A549 (cell line): Measurements from ENCODE around the gene ZNF195. TPM values are rescaled to one million over a fixed set of nuclear protein-coding genes. Genes with fewer than 3 reads are reported as not detected.
"Not testable (repeated sequence)": the region's sequence is repeated elsewhere in the genome, so short reads cannot be mapped to it uniquely, and the experiment has no call there.

Source experiments
- ATAC-seq, 2 experiments: fragments of 200-7000 bp in 1 of 2; fragments of >200 bp in 1 of 2; cut with Nextera tagmentation in 1 of 2; cut with Tn5 transposase in 1 of 2; 3 replicates each; pipeline versions ENCODE4 v1.8.0 to v1.9.1; 2018 to 2020; ENCODE audit warnings: mild to moderate bottlenecking in 1 of 2, moderate library complexity in 1 of 2
- CTCF ChIA-PET: fragments of 300-600 bp; sonication (Branson Sonifier 250); formaldehyde crosslinking; extraction: SDS; loops from one replicate; lab custom pipeline; 2021; ENCODE audit warnings: antibody characterized with exemption, inconsistent platforms; lab: Yijun Ruan, JAX
- POLR2A ChIA-PET: fragments of 350-600 bp; formaldehyde crosslinking; extraction: SDS; loops from one replicate; lab custom pipeline; 2021; ENCODE audit warnings: antibody characterized with exemption, inconsistent platforms; lab: Yijun Ruan, JAX
- DNase-seq, 2 experiments: peaks; one replicate each; pipeline versions ENCODE4 v3.0.0 to v3.0.0-alpha.2; 2011 to 2016; ENCODE audit warnings: low read depth in 1 of 2, low spot score in 1 of 2
- FAIRE-seq: peaks from 2 replicates; lab custom pipeline; 2011; peaks lifted over from hg19 to GRCh38; lab: Jason Lieb, UNC
- H3K27ac ChIP-seq, 2 experiments: fragments of >200 bp; sonication (Bioruptor Twin); formaldehyde crosslinking; 3 replicates each; pipeline ENCODE4 v1.5.1; 2016 to 2017
- H3K4me1 ChIP-seq: fragments of >200 bp; sonication (Bioruptor Twin); formaldehyde crosslinking; 3 replicates; pipeline ENCODE4 v1.6.1; 2016
- H3K4me2 ChIP-seq: fragments of >200 bp; sonication (Bioruptor Twin); formaldehyde crosslinking; 3 replicates; pipeline ENCODE4 v1.6.1; 2016
- H3K4me3 ChIP-seq: fragments of >200 bp; sonication (Bioruptor Twin); formaldehyde crosslinking; 3 replicates; pipeline ENCODE4 v1.5.1; 2016
- H3K9me3 ChIP-seq: fragments of >200 bp; sonication (Bioruptor Twin); formaldehyde crosslinking; 3 replicates; pipeline ENCODE4 v1.6.1; 2016
- CEBPB ChIP-seq, 2 experiments: fragments of >200 bp in 1 of 2; sonication (Bioruptor Twin) in 1 of 2; formaldehyde crosslinking in 1 of 2; IDR thresholded peaks; 2 replicates each; pipeline ENCODE4 v1.6.1; 2012 to 2016
- CHD2 ChIP-seq: fragments of 150-350 bp; IDR thresholded peaks from 2 replicates; pipeline ENCODE4 v1.6.1; 2014; ENCODE audit warnings: low read length; ENCODE audit not compliant: partially characterized antibody
- GATA3 ChIP-seq: IDR thresholded peaks from 2 replicates; pipeline ENCODE4 v1.6.1; 2012; ENCODE audit warnings: borderline replicate concordance
- HMGXB4 ChIP-seq: fragments of 250-450 bp; sonication (Bioruptor Pico); IDR thresholded peaks from 2 replicates; pipeline ENCODE4 v1.5.0; 2021; ENCODE audit warnings: mild to moderate bottlenecking, moderate library complexity, borderline replicate concordance
- MAFK ChIP-seq: fragments of 450-650 bp; IDR thresholded peaks from 2 replicates; pipeline ENCODE4 v1.6.1; 2014; ENCODE audit not compliant: partially characterized antibody
- MAX ChIP-seq: IDR thresholded peaks from 2 replicates; pipeline ENCODE4 v1.6.1; 2012
- MYC ChIP-seq: IDR thresholded peaks from 2 replicates; pipeline ENCODE4 v1.6.1; 2012; ENCODE audit warnings: mild to moderate bottlenecking, inconsistent platforms, low read length, improper control_type of control experiment, borderline replicate concordance
- NPAS2 ChIP-seq: fragments of 250-450 bp; sonication (Bioruptor Pico); IDR thresholded peaks from 2 replicates; pipeline ENCODE4 v1.8.0; 2022; ENCODE audit warnings: mild to moderate bottlenecking, moderate library complexity, borderline replicate concordance
- NR3C1 ChIP-seq: fragments of >200 bp; sonication (Bioruptor Twin); formaldehyde crosslinking; IDR thresholded peaks from 3 replicates; pipeline ENCODE4 v1.6.1; 2017
- POLR2A ChIP-seq: IDR thresholded peaks from 2 replicates; pipeline ENCODE4 v1.6.1; 2012; ENCODE audit warnings: mild to moderate bottlenecking, low read length
- POLR2AphosphoS2 ChIP-seq: conservative IDR thresholded peaks from 2 replicates; pipeline ENCODE4 v1.6.1; 2012; ENCODE audit warnings: low read length, improper control_type of control experiment, inconsistent platforms
- RFX5 ChIP-seq: fragments of 450-650 bp; IDR thresholded peaks from 2 replicates; pipeline ENCODE4 v1.7.1; 2014; ENCODE audit warnings: antibody characterized with exemption, mild to moderate bottlenecking, moderate library complexity
- RNF2 ChIP-seq: fragments of 200-600 bp; sonication (generic); IDR thresholded peaks from 2 replicates; pipeline ENCODE4 v1.6.1; 2016; ENCODE audit warnings: low read depth, mild to moderate bottlenecking, antibody characterized with exemption, moderate library complexity, borderline replicate concordance
- ZSCAN20 ChIP-seq: fragments of 250-450 bp; sonication (Bioruptor Pico); IDR thresholded peaks from 2 replicates; pipeline ENCODE4 v1.8.0; 2022; ENCODE audit warnings: mild to moderate bottlenecking, moderate library complexity
- WGBS: methylation state at CpG from one replicate; pipeline ENCODE4 v1.1.6; 2017; ENCODE audit errors: missing lambda C conversion rate; 5-methylcytosine and 5-hydroxymethylcytosine counted together
- polyA plus RNA-seq, 4 experiments: library from polyadenylated mRNA; depleted of rRNA in 3 of 4; stranded (reverse); fragments of >200 nt; fragmentation: RNase III in 1 of 4; extraction: RNeasy Plus Mini Kit Qiagen cat#74134 plus additional on column Dnase treatment in 1 of 4; gene quantifications; 2 replicates in 3 of 4; 3 replicates in 1 of 4; pipeline ENCODE4 v1.2.3, GENCODE V29; 2011 to 2017
- TF ChIP-seq, protein P1 (sequence below): fragments of 450-650 bp; IDR thresholded peaks from 2 replicates; pipeline ENCODE4 v1.6.1; 2014; ENCODE audit warnings: antibody characterized with exemption
- TF ChIP-seq, protein P2 (sequence below): fragments of 200-600 bp; sonication (generic); IDR thresholded peaks from 2 replicates; pipeline ENCODE4 v1.6.1; 2016; ENCODE audit warnings: antibody characterized with exemption, mild to moderate bottlenecking, moderate library complexity

ZNF195 gene
- polyA plus RNA-seq, 2 of the 4 experiments (the other 2 are of a cell fraction): 17.3 to 30.9 TPM

DNA sequence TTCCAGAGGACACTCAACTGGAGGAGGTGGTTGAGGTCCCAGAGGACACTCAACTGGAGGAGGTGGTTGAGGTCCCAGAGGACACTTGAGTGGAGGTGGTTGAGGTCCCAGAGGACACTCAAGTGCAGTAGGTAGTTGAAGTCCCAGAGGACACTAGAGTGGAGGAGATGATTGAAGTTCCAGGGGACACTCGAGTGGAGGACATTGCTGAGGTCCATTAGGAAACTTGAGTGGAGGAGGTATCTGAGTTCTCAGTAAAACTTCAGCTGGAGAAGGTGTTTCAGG is 39.7 kb downstream of the ZNF195 start:
- POLR2A ChIA-PET: no interaction called here
- DNase-seq (no peak), ATAC-seq (no peak), FAIRE-seq (no peak)
- H3K27ac ChIP-seq: no peak overlapping the region
- peaks cover 47% of the 10 kb centered on the region for H3K9me3 ChIP-seq
- H3K4me1 ChIP-seq: no peaks in the 10 kb centered on the region
- 0% methylated on average over 1 of the region's 1 CpG for WGBS
- TF ChIP-seq NPAS2 (CRISPR knock-in tag) (no peak), GATA3 (no peak), RNF2 (no peak), ZSCAN20 (CRISPR knock-in tag) (no peak), POLR2AphosphoS2 (no peak), MYC (no peak), CHD2 (no peak), MAX (no peak), NR3C1 (no peak), RFX5 (no peak), POLR2A (no peak)
- TF ChIP-seq, protein P1, sequence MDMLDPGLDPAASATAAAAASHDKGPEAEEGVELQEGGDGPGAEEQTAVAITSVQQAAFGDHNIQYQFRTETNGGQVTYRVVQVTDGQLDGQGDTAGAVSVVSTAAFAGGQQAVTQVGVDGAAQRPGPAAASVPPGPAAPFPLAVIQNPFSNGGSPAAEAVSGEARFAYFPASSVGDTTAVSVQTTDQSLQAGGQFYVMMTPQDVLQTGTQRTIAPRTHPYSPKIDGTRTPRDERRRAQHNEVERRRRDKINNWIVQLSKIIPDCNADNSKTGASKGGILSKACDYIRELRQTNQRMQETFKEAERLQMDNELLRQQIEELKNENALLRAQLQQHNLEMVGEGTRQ: no peak
- TF ChIP-seq, protein P2, sequence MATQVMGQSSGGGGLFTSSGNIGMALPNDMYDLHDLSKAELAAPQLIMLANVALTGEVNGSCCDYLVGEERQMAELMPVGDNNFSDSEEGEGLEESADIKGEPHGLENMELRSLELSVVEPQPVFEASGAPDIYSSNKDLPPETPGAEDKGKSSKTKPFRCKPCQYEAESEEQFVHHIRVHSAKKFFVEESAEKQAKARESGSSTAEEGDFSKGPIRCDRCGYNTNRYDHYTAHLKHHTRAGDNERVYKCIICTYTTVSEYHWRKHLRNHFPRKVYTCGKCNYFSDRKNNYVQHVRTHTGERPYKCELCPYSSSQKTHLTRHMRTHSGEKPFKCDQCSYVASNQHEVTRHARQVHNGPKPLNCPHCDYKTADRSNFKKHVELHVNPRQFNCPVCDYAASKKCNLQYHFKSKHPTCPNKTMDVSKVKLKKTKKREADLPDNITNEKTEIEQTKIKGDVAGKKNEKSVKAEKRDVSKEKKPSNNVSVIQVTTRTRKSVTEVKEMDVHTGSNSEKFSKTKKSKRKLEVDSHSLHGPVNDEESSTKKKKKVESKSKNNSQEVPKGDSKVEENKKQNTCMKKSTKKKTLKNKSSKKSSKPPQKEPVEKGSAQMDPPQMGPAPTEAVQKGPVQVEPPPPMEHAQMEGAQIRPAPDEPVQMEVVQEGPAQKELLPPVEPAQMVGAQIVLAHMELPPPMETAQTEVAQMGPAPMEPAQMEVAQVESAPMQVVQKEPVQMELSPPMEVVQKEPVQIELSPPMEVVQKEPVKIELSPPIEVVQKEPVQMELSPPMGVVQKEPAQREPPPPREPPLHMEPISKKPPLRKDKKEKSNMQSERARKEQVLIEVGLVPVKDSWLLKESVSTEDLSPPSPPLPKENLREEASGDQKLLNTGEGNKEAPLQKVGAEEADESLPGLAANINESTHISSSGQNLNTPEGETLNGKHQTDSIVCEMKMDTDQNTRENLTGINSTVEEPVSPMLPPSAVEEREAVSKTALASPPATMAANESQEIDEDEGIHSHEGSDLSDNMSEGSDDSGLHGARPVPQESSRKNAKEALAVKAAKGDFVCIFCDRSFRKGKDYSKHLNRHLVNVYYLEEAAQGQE: no peak
- H3K4me2 ChIP-seq: no peak overlapping the region
- CTCF ChIA-PET: no interaction called here
- H3K4me3 ChIP-seq: no peak overlapping the region

DNA sequence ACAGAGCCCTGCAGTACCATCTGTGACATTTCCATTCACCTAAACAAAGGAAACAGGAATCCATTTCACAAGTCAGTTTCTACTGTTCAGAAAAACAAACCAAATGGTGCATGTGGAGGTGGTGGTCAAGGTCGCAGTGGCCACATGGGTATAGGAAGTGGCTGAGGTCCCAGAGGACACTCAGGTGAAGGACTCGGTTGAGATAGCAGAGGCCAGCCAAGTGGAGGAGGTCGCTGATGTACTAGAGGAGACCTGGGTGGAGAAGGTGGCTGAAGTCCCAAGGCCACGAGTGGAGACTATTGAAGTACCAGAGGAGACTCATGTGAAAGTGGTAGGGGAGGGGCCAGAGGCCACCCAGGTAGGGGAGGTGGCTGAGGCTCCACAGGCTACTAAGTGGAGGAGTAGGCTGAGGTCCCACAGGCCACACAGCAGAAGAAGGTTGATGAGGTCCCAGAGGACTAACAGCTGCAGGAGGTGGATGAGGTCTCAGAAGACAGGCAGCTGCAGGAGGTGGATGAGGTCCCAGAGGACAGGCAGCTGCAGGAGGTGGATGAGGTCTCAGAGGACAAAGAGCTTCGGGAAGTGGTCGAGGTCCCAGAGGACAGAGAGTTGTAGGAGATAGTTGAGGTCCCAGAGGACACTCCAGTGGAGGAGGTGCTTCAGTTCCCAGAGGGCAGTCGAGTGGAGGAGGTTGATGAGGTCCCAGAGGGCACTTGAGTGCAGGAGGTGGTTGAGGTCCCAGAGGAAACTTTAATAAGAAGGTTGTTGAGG is 40.2 kb downstream of the ZNF195 start:
- ChIA-PET POLR2A (no interaction called here), CTCF (no interaction called here)
- FAIRE-seq (no peak), DNase-seq (no peak), ATAC-seq (no peak)
- H3K4me3 ChIP-seq: no peak overlapping the region
- no peak overlapping the region for H3K4me2 ChIP-seq
- no peak for TF ChIP-seq CEBPB (IDR thresholded peaks at IDR 0.05)
- TF ChIP-seq RFX5: no peak
- TF ChIP-seq RNF2: no peak
- TF ChIP-seq HMGXB4 (CRISPR knock-in tag): no peak
- TF ChIP-seq NR3C1: no peak
- TF ChIP-seq MAFK: no peak
- peaks cover 45% of the 10 kb centered on the region for H3K9me3 ChIP-seq
- 10% methylated on average over 7 of the region's 7 CpGs for WGBS
- H3K4me1 ChIP-seq: no peaks in the 10 kb centered on the region
- H3K27ac ChIP-seq: no peak overlapping the region

DNA sequence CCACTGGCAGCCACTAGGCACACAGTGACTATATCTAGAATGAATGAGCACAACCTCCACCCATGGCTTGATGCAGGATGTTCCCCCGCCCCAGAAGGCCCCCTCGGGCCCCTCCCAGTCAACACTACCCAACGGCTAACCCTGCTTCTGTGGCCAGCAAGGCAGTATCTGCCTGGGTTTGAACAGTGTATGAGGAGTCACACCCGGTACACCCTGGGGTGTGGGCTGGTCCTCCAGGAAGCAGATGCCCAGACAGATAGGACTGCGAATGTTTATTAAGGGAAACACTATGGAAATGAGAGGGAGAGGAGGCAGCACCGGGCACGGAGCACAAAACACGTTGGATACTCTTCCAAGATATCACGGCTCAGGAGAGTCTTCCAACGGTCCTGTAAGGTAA is 42.5 kb downstream of the ZNF195 start:
- FAIRE-seq, ATAC-seq: not testable (repeated sequence)

GRCh38 chr11:3333157-3333556 is 45.8 kb downstream of the ZNF195 start:
- ATAC-seq, FAIRE-seq, H3K4me1 ChIP-seq, DNase-seq, H3K9me3 ChIP-seq, H3K27ac ChIP-seq, H3K4me3 ChIP-seq, H3K4me2 ChIP-seq, CTCF ChIA-PET, POLR2A ChIA-PET: not testable (repeated sequence)
- WGBS: no CpG with 5 or more reads among the region's 8 CpGs

More for the DNA sequence above, 42.5 kb downstream of the ZNF195 start:
- DNase-seq, H3K4me1 ChIP-seq, H3K4me2 ChIP-seq, POLR2A ChIA-PET, H3K27ac ChIP-seq, H3K4me3 ChIP-seq, CTCF ChIA-PET: not testable (repeated sequence)
- no CpG with 5 or more reads among the region's 10 CpGs for WGBS
- H3K9me3 ChIP-seq: peaks cover 31% of the 10 kb centered on the region

GRCh38 chr11:3331078-3331477 is 47.9 kb downstream of the ZNF195 start:
- no CpG with 5 or more reads among the region's 3 CpGs for WGBS
- H3K4me1 ChIP-seq, DNase-seq, ATAC-seq, H3K4me3 ChIP-seq, FAIRE-seq, H3K9me3 ChIP-seq, H3K4me2 ChIP-seq, H3K27ac ChIP-seq, CTCF ChIA-PET, POLR2A ChIA-PET: not testable (repeated sequence)

GRCh38 chr11:3330064-3330463 is 48.9 kb downstream of the ZNF195 start:
- no CpG with 5 or more reads among the region's 12 CpGs for WGBS
- ATAC-seq, H3K4me1 ChIP-seq, DNase-seq, H3K4me2 ChIP-seq, H3K4me3 ChIP-seq, FAIRE-seq, H3K27ac ChIP-seq, POLR2A ChIA-PET, CTCF ChIA-PET, H3K9me3 ChIP-seq: not testable (repeated sequence)
